HG02884 (cell line): Measurements from ENCODE around the gene WARS2.

Experiments
- ATAC-seq: cut with Tn5 transposase; IDR thresholded peaks from one replicate; pipeline ENCODE4 v1.9.1; 2021; ENCODE audit warnings: mild to moderate bottlenecking, moderate library complexity; ENCODE audit not compliant: unreplicated experiment

The WARS2 gene

GRCh38 chr1:119086830-119087229 is 53.6 kb downstream of the WARS2 start:
- ATAC-seq, result no peak

DNA sequence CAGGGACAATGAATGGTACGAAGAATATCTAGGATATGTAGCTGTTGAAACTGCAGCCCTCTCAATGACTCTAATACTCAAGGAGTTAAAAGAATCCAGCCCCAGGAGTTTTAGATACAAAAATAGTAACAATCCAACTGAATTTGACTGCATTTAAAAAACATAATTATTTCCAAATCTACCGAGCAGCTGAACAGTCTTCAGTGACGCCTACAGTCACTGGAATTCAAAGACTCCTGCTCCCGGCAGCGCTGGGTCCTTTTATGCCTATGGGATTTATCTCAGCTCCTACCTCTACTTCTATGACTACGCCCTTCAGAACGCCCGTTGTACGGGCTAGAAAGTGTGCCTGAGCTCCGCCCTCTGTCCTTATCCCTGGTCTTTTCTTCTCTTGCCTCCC is 55.7 kb downstream of the WARS2 start:
- no peak for ATAC-seq

- no peak for ATAC-seq
Observed at GRCh38 chr1:119083980-119084379, 56.5 kb downstream of the WARS2 start.

DNA sequence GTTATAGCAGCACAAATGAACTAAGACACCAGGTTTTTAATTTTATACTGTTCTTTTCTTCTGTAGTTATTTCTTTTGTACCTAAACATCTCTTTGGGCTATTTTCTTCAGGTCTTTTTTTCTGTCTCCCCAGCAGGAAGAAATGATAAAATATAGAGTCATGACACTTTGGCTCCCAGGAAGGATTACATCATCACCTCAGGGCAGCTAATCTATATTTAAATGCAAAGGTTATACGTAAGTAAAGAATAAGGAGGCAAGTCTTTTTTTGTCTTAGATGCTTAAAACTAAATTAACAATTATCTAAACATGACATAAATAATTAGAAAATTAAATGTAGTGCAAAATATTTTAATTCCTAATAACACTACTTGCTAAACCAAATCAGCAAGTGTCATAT is 57.0 kb downstream of the WARS2 start:
- ATAC-seq, result no peak

DNA sequence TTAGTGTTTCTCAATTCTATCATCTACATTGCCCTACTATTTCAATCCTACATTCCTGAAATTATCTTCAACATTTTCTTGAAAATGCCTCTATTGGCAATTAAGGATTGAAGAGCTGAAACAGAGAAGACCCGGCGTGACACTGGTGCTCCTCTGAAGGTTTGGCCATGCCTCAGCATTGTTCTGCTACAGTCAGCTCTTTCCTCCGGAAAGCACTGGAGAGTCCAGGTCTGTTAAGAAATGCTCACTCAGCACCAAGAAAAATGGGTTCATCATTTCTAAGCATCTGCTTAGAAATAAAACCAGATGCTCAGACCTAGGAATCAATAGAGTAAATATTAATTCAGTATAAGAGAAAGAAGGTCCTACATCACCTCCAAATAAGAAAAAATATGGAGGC is 58.8 kb downstream of the WARS2 start:
- no peak for ATAC-seq

- ATAC-seq, result no peak
Observed at GRCh38 chr1:119081267-119081666, 59.2 kb downstream of the WARS2 start.

GRCh38 chr1:119080586-119080985 is 59.9 kb downstream of the WARS2 start:
- ATAC-seq, result no peak

GRCh38 chr1:119079881-119080280 is 60.6 kb downstream of the WARS2 start:
- ATAC-seq, result no peak

DNA sequence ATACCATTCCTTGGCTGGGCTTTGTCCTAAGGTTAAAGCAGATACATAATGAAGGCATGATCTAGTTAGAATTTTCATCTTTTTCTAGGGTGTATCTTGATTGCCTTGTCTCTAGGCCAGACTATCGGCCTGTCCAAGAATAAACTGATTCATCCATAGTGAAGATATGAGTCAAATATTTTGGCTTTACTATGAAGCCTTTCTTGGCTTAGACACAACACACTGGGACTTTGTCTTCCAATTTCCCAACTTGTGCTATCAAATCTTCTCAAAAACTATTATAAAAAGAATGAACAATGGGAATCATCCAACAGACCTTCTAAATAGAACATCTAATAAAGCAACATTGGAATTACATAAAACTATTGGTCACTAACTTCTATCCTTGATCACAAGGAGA is 64.8 kb downstream of the WARS2 start:
- no peak for ATAC-seq

DNA sequence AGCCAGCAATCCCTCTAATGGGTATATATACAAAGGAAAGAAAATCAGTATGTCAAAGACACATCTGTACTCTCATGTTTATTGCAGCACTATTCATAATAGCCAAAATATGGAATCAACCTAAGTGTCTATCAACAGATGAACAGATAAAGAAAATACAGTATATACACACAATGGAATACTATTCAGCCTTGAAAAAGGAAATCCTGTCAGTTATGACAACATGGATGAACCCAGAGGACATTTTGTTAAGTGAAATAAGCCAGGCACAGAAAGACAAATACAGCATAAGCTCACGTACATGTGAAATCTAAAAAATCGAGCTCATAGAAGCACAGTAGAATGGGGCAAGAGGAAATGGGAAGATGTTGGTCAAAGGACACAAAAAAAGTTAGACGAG is 69.1 kb downstream of the WARS2 start:
- ATAC-seq, result no peak

DNA sequence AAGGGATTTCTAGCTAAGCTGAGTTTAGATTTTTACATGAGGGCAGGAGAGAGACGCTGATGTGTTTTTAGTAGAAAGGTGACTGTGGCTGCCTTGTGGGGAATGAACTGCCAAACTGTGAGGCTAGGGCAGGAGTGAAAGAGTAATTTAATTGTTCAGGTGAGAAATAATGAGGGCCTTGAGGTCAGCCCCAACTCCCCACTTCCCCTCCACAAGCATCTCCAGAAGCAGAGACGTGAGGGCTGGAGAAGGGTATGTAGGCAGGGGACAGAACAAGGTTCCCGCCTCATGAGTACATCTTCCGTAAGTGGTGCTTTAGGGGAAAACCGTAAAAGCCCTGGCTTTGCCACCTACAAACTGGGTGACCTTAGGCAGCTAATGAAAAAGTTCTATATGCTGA is 70.8 kb downstream of the WARS2 start:
- no peak for ATAC-seq

- no peak for ATAC-seq
Observed at GRCh38 chr1:119068427-119068826, 72.0 kb downstream of the WARS2 start.

- no peak for ATAC-seq
Observed at GRCh38 chr1:119061700-119062099, 78.8 kb downstream of the WARS2 start.

DNA sequence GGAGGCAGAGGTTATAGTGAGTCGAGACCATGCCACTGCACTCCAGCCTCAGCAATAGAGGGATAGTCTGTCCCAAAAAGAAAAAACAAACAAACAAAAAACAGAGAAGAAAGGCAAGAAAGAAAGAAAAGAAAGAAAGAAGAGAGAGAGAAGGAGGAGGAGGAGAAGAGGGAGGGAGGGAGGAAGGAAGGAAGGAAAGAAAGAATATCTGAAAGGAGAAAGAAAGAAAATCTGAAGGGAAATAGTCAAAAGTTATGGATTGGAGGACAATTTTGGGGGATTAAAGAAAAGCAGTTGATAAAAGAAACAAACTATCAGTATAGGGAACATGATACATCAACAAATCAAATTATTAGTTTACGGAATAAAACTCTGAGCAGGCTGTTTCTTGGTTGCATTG is 84.9 kb downstream of the WARS2 start:
- ATAC-seq, result no peak

GRCh38 chr1:119053917-119054316 is 86.5 kb downstream of the WARS2 start:
- ATAC-seq, result no peak

- ATAC-seq, result no peak
Observed at GRCh38 chr1:119052267-119052666, 88.2 kb downstream of the WARS2 start.

- ATAC-seq, result no peak
Observed at GRCh38 chr1:119048624-119049404, 91.6 kb downstream of the WARS2 start.

DNA sequence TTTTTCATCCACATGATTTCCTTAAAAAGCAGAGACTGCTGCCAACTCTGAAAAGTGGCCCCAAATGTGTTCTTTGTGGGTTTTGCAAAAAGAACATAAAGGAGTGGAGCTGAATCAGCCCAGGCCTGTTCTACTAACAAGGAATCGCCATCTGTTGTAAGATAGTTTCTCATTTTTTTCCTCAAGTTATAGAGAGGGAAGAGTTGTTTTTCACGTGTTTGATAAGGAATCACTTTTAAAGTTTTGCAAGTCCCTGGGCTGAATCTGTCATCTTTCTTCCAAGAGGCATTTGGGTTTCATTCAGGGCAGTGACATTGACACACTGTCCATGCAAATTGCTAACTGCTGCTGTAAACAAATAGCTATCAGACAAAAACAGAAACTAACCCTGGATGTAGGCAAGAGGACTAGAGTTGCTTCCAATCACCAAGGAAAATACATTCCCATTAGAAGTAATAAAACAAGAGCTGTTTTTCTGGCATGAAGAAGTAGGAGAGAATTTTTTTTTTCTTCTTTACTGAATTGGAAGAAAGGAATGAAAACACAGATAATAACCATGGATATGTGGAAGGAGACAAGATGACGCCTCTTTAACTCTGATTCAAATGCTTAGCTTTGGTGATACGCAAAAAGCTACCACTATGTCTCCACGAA is 93.5 kb downstream of the WARS2 start:
- no peak for ATAC-seq

DNA sequence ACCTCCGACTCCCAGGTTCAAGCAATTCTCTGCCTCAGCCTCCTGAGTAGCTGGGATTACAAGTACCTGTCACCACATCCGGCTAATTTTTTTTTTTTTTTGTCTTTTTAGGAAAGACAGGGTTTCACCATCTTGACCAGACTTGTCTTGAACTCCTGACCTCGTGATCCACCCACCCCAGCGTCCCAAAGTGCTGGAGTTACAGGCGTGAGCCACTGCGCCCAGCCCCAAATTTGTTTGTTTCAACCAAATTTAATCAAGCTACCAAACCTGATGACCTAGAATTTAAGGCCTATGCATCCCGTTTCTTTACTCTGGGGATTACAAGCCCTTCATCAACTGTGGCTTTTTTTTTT is 94.0 kb downstream of the WARS2 start:
- ATAC-seq, result no peak

GRCh38 chr1:119045096-119045746 is 95.2 kb downstream of the WARS2 start:
- ATAC-seq, result no peak

DNA sequence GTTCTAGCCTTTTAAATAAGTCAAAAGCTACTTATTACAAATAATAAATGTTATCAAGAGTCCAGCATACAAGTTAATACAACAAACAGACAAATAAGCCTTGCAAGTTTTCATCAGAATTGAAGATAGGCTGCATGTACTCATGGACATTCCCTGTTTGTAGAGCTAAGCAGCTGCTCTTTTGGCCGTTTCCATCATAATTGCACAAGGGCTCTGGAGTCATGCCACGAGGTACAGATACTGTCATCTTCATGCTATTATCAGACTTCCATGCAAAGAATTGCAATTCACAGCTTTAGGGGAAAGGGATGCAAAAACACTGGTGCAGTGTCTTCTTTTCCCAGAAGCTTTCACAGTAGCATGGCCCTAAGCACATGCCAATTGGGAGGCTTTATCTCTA is 99.5 kb downstream of the WARS2 start:
- no peak for ATAC-seq

GRCh38 chr1:119040489-119040888 is 100.0 kb downstream of the WARS2 start:
- no peak for ATAC-seq
